GM12892 (cell line): ENCODE measurements around the gene TOMM40.
"Not testable (repeated sequence)": the region's sequence is repeated elsewhere in the genome, so short reads cannot be mapped to it uniquely, and the experiment has no call there.

ENCODE experiments used
- DNase-seq: peaks from one replicate; pipeline ENCODE4 v3.0.0; 2011; ENCODE audit not compliant: insufficient read length
- FAIRE-seq: peaks from 2 replicates; lab custom pipeline; 2011; peaks lifted over from hg19 to GRCh38; lab: Jason Lieb, UNC
- POLR2A ChIP-seq: IDR thresholded peaks from 2 replicates; pipeline ENCODE4 v1.6.1; 2011; ENCODE audit warnings: low read depth, low read length, control low read depth
- POLR2AphosphoS5 ChIP-seq: IDR thresholded peaks from 2 replicates; pipeline ENCODE4 v1.6.1; 2011; ENCODE audit warnings: low read depth, low read length, control low read depth
- TAF1 ChIP-seq: IDR thresholded peaks from 2 replicates; pipeline ENCODE4 v1.6.1; 2011; ENCODE audit warnings: low read depth, mild to moderate bottlenecking, control low read depth, low read length, borderline replicate concordance

Gene TOMM40

DNA sequence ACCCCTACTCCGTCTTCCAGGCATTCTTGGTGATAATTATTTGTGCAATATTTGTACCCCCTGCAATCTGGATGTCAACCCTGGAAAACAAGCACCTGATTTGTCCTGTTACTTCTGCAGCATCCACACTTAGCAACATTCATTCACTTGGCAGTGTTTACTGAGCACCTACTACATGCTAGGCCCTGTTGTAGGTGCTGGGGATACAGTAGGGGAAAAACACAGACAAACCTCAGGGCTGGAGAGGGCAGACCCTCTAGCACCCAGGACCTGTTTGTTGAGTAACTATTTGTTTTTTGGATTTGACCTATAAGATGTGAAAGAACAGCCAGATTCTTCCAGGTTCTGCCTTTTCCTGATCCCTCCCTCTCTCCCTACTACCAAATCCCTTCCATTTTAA, 35.4 kb upstream of the TOMM40 start:
- FAIRE-seq (no peak), DNase-seq (no peak)
- TF ChIP-seq POLR2AphosphoS5 (no peak), POLR2A (no peak), TAF1 (no peak)

GRCh38 chr19:44856421-44857083, 34.5 kb upstream of the TOMM40 start:
- DNase-seq (no peak), FAIRE-seq (no peak)

GRCh38 chr19:44857837-44858236, 33.2 kb upstream of the TOMM40 start:
- TF ChIP-seq POLR2A (no peak), POLR2AphosphoS5 (no peak), TAF1 (no peak)
- no peak for FAIRE-seq
- DNase-seq, result no peak

More at GRCh38 chr19:44856421-44857083, 34.5 kb upstream of the TOMM40 start:
- no peak for TF ChIP-seq TAF1
- TF ChIP-seq POLR2AphosphoS5, result no peak

DNA sequence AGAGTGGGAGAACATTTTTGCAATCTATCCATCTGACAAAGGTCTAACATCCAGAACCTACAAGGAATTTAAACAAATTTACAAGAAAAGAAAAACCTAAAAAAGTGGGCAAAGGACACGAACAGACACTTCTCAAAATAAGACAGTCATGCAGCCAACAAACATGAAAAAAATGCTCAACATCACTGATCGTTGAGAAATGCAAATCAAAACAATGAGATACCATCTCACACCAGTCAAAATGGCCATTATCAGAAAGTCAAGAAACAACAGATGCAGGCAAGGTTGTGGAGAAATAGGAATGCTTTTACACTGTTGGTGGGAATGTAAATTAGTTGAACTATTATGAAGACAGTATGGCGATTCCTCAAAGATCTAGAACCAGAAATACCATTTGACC, 29.5 kb upstream of the TOMM40 start:
- not testable (repeated sequence) for DNase-seq, FAIRE-seq

- TF ChIP-seq POLR2AphosphoS5, result no peak
- no peak for TF ChIP-seq TAF1
- no peak for TF ChIP-seq POLR2A
- FAIRE-seq (no peak), DNase-seq (no peak)
Observed at GRCh38 chr19:44863990-44864389, 27.1 kb upstream of the TOMM40 start.

DNA sequence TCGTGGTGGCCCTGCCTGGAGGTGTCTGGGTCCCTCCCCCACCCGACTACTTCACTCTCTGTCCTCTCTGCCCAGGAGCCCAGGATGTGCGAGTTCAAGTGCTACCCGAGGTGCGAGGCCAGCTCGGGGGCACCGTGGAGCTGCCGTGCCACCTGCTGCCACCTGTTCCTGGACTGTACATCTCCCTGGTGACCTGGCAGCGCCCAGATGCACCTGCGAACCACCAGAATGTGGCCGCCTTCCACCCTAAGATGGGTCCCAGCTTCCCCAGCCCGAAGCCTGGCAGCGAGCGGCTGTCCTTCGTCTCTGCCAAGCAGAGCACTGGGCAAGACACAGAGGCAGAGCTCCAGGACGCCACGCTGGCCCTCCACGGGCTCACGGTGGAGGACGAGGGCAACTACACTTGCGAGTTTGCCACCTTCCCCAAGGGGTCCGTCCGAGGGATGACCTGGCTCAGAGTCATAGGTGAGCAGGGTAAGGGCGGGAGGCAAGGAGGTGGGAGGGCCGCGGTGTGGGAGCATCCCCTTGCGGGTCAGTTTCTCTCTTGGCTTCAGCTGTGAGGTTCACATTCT, 25.8 kb upstream of the TOMM40 start:
- TF ChIP-seq POLR2AphosphoS5 (no peak), POLR2A (no peak), TAF1 (no peak)
- no peak for FAIRE-seq
- no peak for DNase-seq

DNA sequence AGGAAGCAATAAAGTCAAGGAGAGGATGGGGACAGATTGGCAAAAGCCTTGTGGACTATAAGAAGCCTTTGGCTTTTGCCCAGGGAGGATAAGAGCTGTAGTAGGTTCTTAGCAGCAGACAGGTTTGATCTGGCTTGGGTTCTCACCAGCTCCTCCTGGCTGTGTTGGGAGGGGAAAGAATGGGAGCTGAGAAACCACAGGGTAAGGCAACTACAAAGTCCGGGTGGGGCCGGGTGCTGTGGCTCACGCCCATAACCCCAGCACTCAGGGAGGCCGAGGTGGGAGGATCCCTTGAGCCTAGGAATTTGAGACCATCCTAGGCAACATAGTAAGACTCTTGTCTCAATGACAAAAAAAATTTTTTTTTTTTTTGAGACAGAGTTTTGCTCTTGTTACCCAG, 24.4 kb upstream of the TOMM40 start:
- no peak for DNase-seq
- no peak for FAIRE-seq
- TF ChIP-seq POLR2A, result no peak

GRCh38 chr19:44867578-44867977, 23.5 kb upstream of the TOMM40 start:
- TF ChIP-seq POLR2A (no peak), POLR2AphosphoS5 (no peak), TAF1 (no peak)
- DNase-seq (no peak), FAIRE-seq (no peak)

GRCh38 chr19:44869733-44870470, 21.2 kb upstream of the TOMM40 start:
- FAIRE-seq (no peak), DNase-seq (no peak)
- TF ChIP-seq TAF1, result no peak
- TF ChIP-seq POLR2A, result no peak
- no peak for TF ChIP-seq POLR2AphosphoS5

GRCh38 chr19:44871809-44872208, 19.2 kb upstream of the TOMM40 start:
- DNase-seq, result no peak
- no peak for FAIRE-seq
- TF ChIP-seq POLR2A, result no peak
- TF ChIP-seq POLR2AphosphoS5, result no peak
- TF ChIP-seq TAF1, result no peak

GRCh38 chr19:44872661-44873060, 18.4 kb upstream of the TOMM40 start:
- TF ChIP-seq POLR2AphosphoS5 (no peak), TAF1 (no peak), POLR2A (no peak)
- DNase-seq (no peak), FAIRE-seq (no peak)

DNA sequence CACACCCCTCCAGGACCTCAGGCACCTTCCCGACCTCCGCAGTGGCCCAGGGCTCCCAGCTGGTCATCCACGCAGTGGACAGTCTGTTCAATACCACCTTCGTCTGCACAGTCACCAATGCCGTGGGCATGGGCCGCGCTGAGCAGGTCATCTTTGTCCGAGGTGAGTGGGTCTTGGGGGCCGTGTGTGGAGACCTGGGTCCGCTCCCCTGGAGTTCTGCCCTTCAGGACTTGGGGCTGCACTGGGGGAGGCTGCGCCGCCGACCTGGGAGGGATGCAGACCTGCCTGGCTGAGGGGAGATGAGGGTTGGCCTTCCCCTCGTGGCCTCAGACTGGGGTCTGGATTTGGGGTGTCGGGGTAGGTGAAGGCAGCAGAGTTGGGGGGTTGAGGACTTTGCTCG, 16.7 kb upstream of the TOMM40 start:
- DNase-seq (no peak), FAIRE-seq (no peak)
- TF ChIP-seq POLR2A, result no peak
